Measurements from ENCODE around the gene SYT1.

Gene SYT1

GRCh38 chr12:79001404-79001803 is 136.8 kb downstream of the SYT1 start:
- no peak overlapping the region for H3K27ac ChIP-seq
- H3K4me1 ChIP-seq (ENCODE audit: control insufficient read depth in 1 of 2, insufficient read depth in 1 of 2, low read depth in 1 of 2, low read length in 1 of 2) = no peaks in the 10 kb centered on the region
- no peaks in the 10 kb centered on the region for H3K27me3 ChIP-seq
- H3K4me3 ChIP-seq (ENCODE audit: low read depth in 1 of 2, low read length in 1 of 2) = no peak overlapping the region
- TF ChIP-seq, protein P1, sequence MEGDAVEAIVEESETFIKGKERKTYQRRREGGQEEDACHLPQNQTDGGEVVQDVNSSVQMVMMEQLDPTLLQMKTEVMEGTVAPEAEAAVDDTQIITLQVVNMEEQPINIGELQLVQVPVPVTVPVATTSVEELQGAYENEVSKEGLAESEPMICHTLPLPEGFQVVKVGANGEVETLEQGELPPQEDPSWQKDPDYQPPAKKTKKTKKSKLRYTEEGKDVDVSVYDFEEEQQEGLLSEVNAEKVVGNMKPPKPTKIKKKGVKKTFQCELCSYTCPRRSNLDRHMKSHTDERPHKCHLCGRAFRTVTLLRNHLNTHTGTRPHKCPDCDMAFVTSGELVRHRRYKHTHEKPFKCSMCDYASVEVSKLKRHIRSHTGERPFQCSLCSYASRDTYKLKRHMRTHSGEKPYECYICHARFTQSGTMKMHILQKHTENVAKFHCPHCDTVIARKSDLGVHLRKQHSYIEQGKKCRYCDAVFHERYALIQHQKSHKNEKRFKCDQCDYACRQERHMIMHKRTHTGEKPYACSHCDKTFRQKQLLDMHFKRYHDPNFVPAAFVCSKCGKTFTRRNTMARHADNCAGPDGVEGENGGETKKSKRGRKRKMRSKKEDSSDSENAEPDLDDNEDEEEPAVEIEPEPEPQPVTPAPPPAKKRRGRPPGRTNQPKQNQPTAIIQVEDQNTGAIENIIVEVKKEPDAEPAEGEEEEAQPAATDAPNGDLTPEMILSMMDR (IDR thresholded peaks at IDR 0.05) = no peak
- H3K9me3 ChIP-seq = no peaks in the 10 kb centered on the region
- H3K36me3 ChIP-seq = no peaks in the 10 kb centered on the region

DNA sequence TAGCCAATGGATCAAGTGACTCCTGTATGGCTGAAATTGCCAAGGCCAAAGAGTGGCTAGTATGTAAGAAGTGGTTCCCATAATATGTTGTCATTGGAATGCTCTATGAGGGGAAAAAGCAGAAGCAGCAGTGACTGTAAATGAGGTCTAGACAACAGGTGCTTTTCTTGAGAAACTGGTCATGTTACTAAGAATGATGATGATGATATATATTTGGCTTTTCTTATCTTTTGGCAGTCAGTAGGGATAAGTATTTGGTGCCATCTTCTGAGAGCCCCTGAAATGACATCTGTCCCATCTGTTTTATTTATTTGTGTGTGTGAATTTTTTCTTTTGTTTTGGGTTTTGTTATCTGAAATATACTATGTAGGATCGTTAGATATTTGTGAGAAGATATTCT is 141.7 kb downstream of the SYT1 start:
- no peak overlapping the region for H3K27ac ChIP-seq
- no peaks in the 10 kb centered on the region for H3K9me3 ChIP-seq
- H3K4me3 ChIP-seq (ENCODE audit: low read depth in 1 of 2, low read length in 1 of 2) = no peak overlapping the region
- no peaks in the 10 kb centered on the region for H3K4me1 ChIP-seq (ENCODE audit: control insufficient read depth in 1 of 2, insufficient read depth in 1 of 2, low read depth in 1 of 2, low read length in 1 of 2)
- TF ChIP-seq, protein P1 (IDR thresholded peaks at IDR 0.05) = no peak
- no peaks in the 10 kb centered on the region for H3K36me3 ChIP-seq
- no peaks in the 10 kb centered on the region for H3K27me3 ChIP-seq

DNA sequence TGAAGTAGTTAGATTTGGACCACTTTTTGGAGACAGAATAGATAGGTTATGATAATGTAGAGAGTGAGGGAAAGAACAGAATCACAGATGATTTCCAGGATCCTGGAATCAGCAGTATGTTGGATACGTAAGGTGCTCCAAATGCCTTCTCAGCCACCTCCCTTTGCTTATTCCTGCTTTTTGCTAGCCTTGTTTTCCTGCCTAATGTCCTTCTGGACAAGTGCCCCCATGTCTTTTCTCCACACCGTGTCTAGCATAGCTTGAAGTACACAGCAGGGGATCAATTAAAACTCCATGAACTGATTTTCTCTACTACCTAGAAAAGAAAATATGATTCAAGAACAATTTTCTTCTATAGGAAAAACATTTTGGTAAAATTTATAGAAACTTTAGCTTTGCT is 144.0 kb downstream of the SYT1 start:
- Histone ChIP-seq H3K27me3 (no peaks in the 10 kb centered on the region), H3K36me3 (no peaks in the 10 kb centered on the region), H3K4me3 (ENCODE audit: low read depth in 1 of 2, low read length in 1 of 2) (no peak overlapping the region), H3K27ac (no peak overlapping the region), H3K9me3 (no peaks in the 10 kb centered on the region), H3K4me1 (ENCODE audit: control insufficient read depth in 1 of 2, insufficient read depth in 1 of 2, low read depth in 1 of 2, low read length in 1 of 2) (no peaks in the 10 kb centered on the region)
- TF ChIP-seq, protein P1 (IDR thresholded peaks at IDR 0.05) = no peak

DNA sequence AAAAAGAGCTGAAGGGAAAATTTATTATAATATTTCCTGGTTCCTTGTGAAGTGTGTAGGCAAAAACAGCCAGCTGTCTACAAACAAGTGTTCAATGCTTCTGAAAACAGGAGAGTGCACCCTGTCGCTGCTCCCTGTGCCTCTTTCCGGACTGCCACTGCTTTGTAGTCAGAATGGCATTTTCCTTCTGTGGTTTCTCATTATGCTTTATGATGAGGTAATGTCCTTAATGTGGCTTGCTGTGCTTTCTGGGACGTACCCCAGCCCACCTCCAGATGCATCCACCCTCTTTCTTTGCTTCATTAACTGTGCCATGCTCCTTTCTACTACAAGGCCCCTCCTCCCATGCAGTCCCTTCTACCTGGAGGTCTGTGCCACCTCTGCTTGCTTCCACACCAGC is 148.1 kb downstream of the SYT1 start:
- Histone ChIP-seq H3K4me3 (ENCODE audit: low read depth in 1 of 2, low read length in 1 of 2) (no peak overlapping the region), H3K27me3 (no peaks in the 10 kb centered on the region), H3K9me3 (no peaks in the 10 kb centered on the region), H3K4me1 (ENCODE audit: control insufficient read depth in 1 of 2, insufficient read depth in 1 of 2, low read depth in 1 of 2, low read length in 1 of 2) (no peaks in the 10 kb centered on the region), H3K27ac (no peak overlapping the region), H3K36me3 (no peaks in the 10 kb centered on the region)
- TF ChIP-seq, protein P1 (IDR thresholded peaks at IDR 0.05) = no peak

GRCh38 chr12:79016181-79016580 is 151.6 kb downstream of the SYT1 start:
- Histone ChIP-seq H3K9me3 (no peaks in the 10 kb centered on the region), H3K36me3 (no peaks in the 10 kb centered on the region), H3K4me3 (ENCODE audit: low read depth in 1 of 2, low read length in 1 of 2) (no peak overlapping the region), H3K27ac (no peak overlapping the region), H3K27me3 (no peaks in the 10 kb centered on the region), H3K4me1 (ENCODE audit: control insufficient read depth in 1 of 2, insufficient read depth in 1 of 2, low read depth in 1 of 2, low read length in 1 of 2) (no peaks in the 10 kb centered on the region)
- TF ChIP-seq, protein P1 (IDR thresholded peaks at IDR 0.05) = no peak

- Histone ChIP-seq H3K9me3 (no peaks in the 10 kb centered on the region), H3K4me3 (ENCODE audit: low read depth in 1 of 2, low read length in 1 of 2) (no peak overlapping the region), H3K27me3 (no peaks in the 10 kb centered on the region), H3K36me3 (no peaks in the 10 kb centered on the region), H3K27ac (no peak overlapping the region), H3K4me1 (ENCODE audit: control insufficient read depth in 1 of 2, insufficient read depth in 1 of 2, low read depth in 1 of 2, low read length in 1 of 2) (no peaks in the 10 kb centered on the region)
- TF ChIP-seq, protein P1 (IDR thresholded peaks at IDR 0.05) = no peak
Measured at GRCh38 chr12:79019672-79020071, 155.1 kb downstream of the SYT1 start.
